GM12878 (cell line): ENCODE results near the gene DYNLL2. TPM values are rescaled to one million over a fixed set of nuclear protein-coding genes. Genes with fewer than 3 reads are reported as not detected.

Experiments
- ATAC-seq: fragments of 200-7000 bp; cut with Tn5 transposase; 3 replicates; pipeline ENCODE4 v1.9.1; 2020; ENCODE audit warnings: mild to moderate bottlenecking, moderate library complexity
- BruUV-seq: library from RNA; stranded (reverse); fragments of 400-500 nt; replicated peaks from 2 replicates; lab custom pipeline; 2021; lab: Mats Ljungman, UMichigan
- CTCF ChIA-PET: fragments of 300-600 bp; sonication (Branson Sonifier 250); formaldehyde crosslinking; extraction: SDS; loops from one replicate; lab custom pipeline; 2021; ENCODE audit warnings: inconsistent platforms; lab: Yijun Ruan, JAX
- POLR2A ChIA-PET: fragments of 350-600 bp; formaldehyde crosslinking; extraction: SDS; loops from one replicate; lab custom pipeline; 2021; ENCODE audit warnings: inconsistent platforms; lab: Charles Lee
- RAD21 ChIA-PET: fragments of 300-600 bp; sonication (Branson Sonifier 250); formaldehyde crosslinking; loops from one replicate; lab custom pipeline; 2023; ENCODE audit warnings: antibody characterized with exemption; ENCODE audit not compliant: unreplicated experiment; lab: Charles Lee
- SMC1A ChIA-PET: fragments of 300-600 bp; sonication (Branson Sonifier 250); formaldehyde crosslinking; loops from one replicate; lab custom pipeline; 2023; ENCODE audit not compliant: unreplicated experiment, uncharacterized antibody; lab: Charles Lee
- DNase-seq: peaks from one replicate; pipeline ENCODE4 v3.0.0-alpha.2; 2011; ENCODE audit warnings: low read depth, low spot score
- FAIRE-seq: peaks from 3 replicates; lab custom pipeline; 2011; peaks lifted over from hg19 to GRCh38; lab: Jason Lieb, UNC
- H2AFZ ChIP-seq: 2 replicates; pipeline ENCODE4 v1.6.0; 2011; ENCODE audit warnings: low read depth, low read length, control low read depth; ENCODE audit not compliant: control insufficient read depth
- H3K27ac ChIP-seq: 2 replicates; pipeline ENCODE4 v1.5.1; 2011; ENCODE audit warnings: control low read depth; ENCODE audit not compliant: control insufficient read depth, insufficient read depth
- H3K27me3 ChIP-seq, 2 experiments: replicated peaks in 1 of 2; 2 replicates each; pipeline versions ENCODE4 v1.6.0 to v1.6.1; 2011; ENCODE audit warnings: low read length in 1 of 2; ENCODE audit not compliant: control insufficient read depth in 2 of 2, insufficient read depth in 2 of 2
- H3K36me3 ChIP-seq, 2 experiments: 2 replicates each; pipeline ENCODE4 v1.5.1; 2011; ENCODE audit warnings: low read length in 1 of 2; ENCODE audit not compliant: control insufficient read depth in 2 of 2, insufficient read depth in 2 of 2
- H3K4me1 ChIP-seq: 2 replicates; pipeline ENCODE4 v1.6.1; 2011; ENCODE audit warnings: mild to moderate bottlenecking, low read length, moderate library complexity, mixed read lengths; ENCODE audit not compliant: control insufficient read depth, insufficient read depth
- H3K4me2 ChIP-seq: 2 replicates; pipeline ENCODE4 v1.6.0; 2011; ENCODE audit warnings: control low read depth; ENCODE audit not compliant: control insufficient read depth, insufficient read depth
- H3K4me3 ChIP-seq: fragments of 200-600 bp; sonication (generic); 2 replicates; pipeline ENCODE4 v1.5.1; 2016
- H3K79me2 ChIP-seq: 2 replicates; pipeline ENCODE4 v1.6.0; 2011; ENCODE audit warnings: low read length; ENCODE audit not compliant: control insufficient read depth, insufficient read depth
- H3K9ac ChIP-seq: 2 replicates; pipeline ENCODE4 v1.8.0; 2011; ENCODE audit warnings: low read length, control low read depth, mixed read lengths; ENCODE audit not compliant: control insufficient read depth, insufficient read depth
- H3K9me3 ChIP-seq: replicated peaks from 3 replicates; pipeline ENCODE4 v1.5.1; 2011; ENCODE audit warnings: mild to moderate bottlenecking, low read length; ENCODE audit not compliant: control insufficient read depth, insufficient read depth
- H4K20me1 ChIP-seq: 2 replicates; pipeline ENCODE4 v1.6.0; 2011; ENCODE audit not compliant: control insufficient read depth, insufficient read depth
- BCL11A ChIP-seq: IDR thresholded peaks from 2 replicates; pipeline ENCODE4 v1.6.1; 2011; ENCODE audit warnings: low read depth, low read length
- BRCA1 ChIP-seq: IDR thresholded peaks from 2 replicates; pipeline ENCODE4 v1.6.1; 2011; ENCODE audit warnings: low read depth, low read length, improper control_type of control experiment
- CREB1 ChIP-seq: IDR thresholded peaks from 2 replicates; pipeline ENCODE4 v1.6.1; 2012; ENCODE audit warnings: low read depth, mild to moderate bottlenecking, inconsistent platforms
- MEF2B ChIP-seq: fragments of 450-650 bp; IDR thresholded peaks from 2 replicates; pipeline ENCODE4 v1.6.1; 2018; ENCODE audit warnings: mild to moderate bottlenecking, moderate library complexity; ENCODE audit not compliant: partially characterized antibody, poor library complexity, severe bottlenecking
- MYC ChIP-seq: IDR thresholded peaks from 2 replicates; pipeline ENCODE4 v1.6.1; 2011; ENCODE audit warnings: mild to moderate bottlenecking, low read length, moderate library complexity, inconsistent platforms; ENCODE audit not compliant: insufficient read depth, insufficient replicate concordance, insufficient read length, severe bottlenecking
- POU2F2 ChIP-seq: IDR thresholded peaks from 3 replicates; pipeline ENCODE4 v1.6.1; 2011; ENCODE audit warnings: low read depth, mild to moderate bottlenecking, low read length, borderline replicate concordance
- RUNX3 ChIP-seq: IDR thresholded peaks from 2 replicates; pipeline ENCODE4 v1.6.1; 2012; ENCODE audit warnings: low read length, inconsistent platforms
- STAT1 ChIP-seq: fragments of 450-650 bp; conservative IDR thresholded peaks from 2 replicates; pipeline ENCODE4 v1.6.1; 2014; ENCODE audit warnings: antibody characterized with exemption, mild to moderate bottlenecking
- TAF1 ChIP-seq: IDR thresholded peaks from 2 replicates; pipeline ENCODE4 v1.6.1; 2011; ENCODE audit warnings: mild to moderate bottlenecking, low read depth, low read length, borderline replicate concordance
- WGBS: methylation state at CpG from one replicate; pipeline ENCODE4 v1.1.6; 2016; ENCODE audit warnings: low lambda C conversion rate; ENCODE audit not compliant: insufficient replicate concordance, insufficient coverage; ENCODE audit errors: missing lambda C conversion rate; 5-methylcytosine and 5-hydroxymethylcytosine counted together
- in situ Hi-C: fragments of 300-500 bp; cut with MboI; formaldehyde crosslinking; loops from 9 replicates; pipeline ENCODE4 v1.14.3; 2018; ENCODE audit warnings: mixed read lengths
- intact Hi-C: fragments of 100-400 bp; cut with micrococcal nuclease; formaldehyde crosslinking; loops from one replicate; pipeline ENCODE4 v1.14.2; 2022; ENCODE audit not compliant: unreplicated experiment
- polyA plus RNA-seq, 11 experiments: library from polyadenylated mRNA; depleted of rRNA in 4 of 11; unstranded in 6 of 11; stranded (reverse) in 5 of 11; fragments of >200 nt; fragmentation: Nextera tagmentation in 4 of 11; fragmentation: Illumina TruSeq in 1 of 11; extraction: Ambion mirVana in 4 of 11; extraction: Trizol in 1 of 11; gene quantifications; 1 replicate in 1 of 11; 2 replicates in 10 of 11; pipeline versions ENCODE4 v1.2.1 to v1.2.3, GENCODE V29; 2011 to 2016; ENCODE audit warnings: inconsistent platforms in 2 of 11, missing spikeins in 2 of 11, low read depth in 1 of 11
- total RNA-seq, 4 experiments: library from RNA; depleted of rRNA in 3 of 4; stranded (reverse); fragments of >200 nt in 3 of 4; fragmentation: Illumina TruSeq in 1 of 4; extraction: Trizol in 1 of 4; gene quantifications; 2 replicates each; pipeline versions ENCODE4 v1.2.1 to v1.2.3, GENCODE V29; 2013 to 2021
- TF ChIP-seq, protein P1 (sequence below): fragments of 150-350 bp; IDR thresholded peaks from 2 replicates; pipeline ENCODE4 v1.6.1; 2014; ENCODE audit warnings: mild to moderate bottlenecking, low read depth, low read length
- TF ChIP-seq, protein P2 (sequence below): fragments of 450-650 bp; IDR thresholded peaks from 2 replicates; pipeline ENCODE4 v1.6.1; 2017; ENCODE audit warnings: antibody characterized with exemption, mild to moderate bottlenecking, moderate library complexity

Gene DYNLL2
- total and polyA plus RNA-seq, 10 of the 15 experiments (the other 5 are each of a cell fraction or from before 2014, with no cell fraction given), result 0.62 to 19.2 (median 9.1) TPM

- Histone ChIP-seq H3K4me1 (no peaks in the 10 kb centered on the region), H3K4me3 (no peak overlapping the region), H3K36me3 (no peaks in the 10 kb centered on the region), H2AFZ (no peak overlapping the region)
- WGBS, result 9% methylated on average over 5 of the region's 5 CpGs
- TF ChIP-seq, protein P1, sequence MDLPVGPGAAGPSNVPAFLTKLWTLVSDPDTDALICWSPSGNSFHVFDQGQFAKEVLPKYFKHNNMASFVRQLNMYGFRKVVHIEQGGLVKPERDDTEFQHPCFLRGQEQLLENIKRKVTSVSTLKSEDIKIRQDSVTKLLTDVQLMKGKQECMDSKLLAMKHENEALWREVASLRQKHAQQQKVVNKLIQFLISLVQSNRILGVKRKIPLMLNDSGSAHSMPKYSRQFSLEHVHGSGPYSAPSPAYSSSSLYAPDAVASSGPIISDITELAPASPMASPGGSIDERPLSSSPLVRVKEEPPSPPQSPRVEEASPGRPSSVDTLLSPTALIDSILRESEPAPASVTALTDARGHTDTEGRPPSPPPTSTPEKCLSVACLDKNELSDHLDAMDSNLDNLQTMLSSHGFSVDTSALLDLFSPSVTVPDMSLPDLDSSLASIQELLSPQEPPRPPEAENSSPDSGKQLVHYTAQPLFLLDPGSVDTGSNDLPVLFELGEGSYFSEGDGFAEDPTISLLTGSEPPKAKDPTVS, result no peak
- no peak for TF ChIP-seq CREB1
- TF ChIP-seq, all 136 proteins: peak for 0
- no peaks in the 10 kb centered on the region for H3K9me3 ChIP-seq
- H3K27ac ChIP-seq, result no peak overlapping the region
- SMC1A ChIA-PET, result interaction anchor here (0.7 kb wide), 1 partner anchor 9 kb away, joined by 3 read pairs; no protein-coding TSS in a partner anchor
- intact Hi-C loops, result no loop called here
- in situ Hi-C loops, result no loop called here
- ATAC-seq (no peak), DNase-seq (no peak), FAIRE-seq (no peak)
- no peak overlapping the region for H3K4me2 ChIP-seq
- H3K9ac ChIP-seq, result no peak overlapping the region
- 0 out of 4 replicates have a peak, but pooled peaks cover 0 to 2% of the 10 kb centered on the region in 2 experiments for H3K27me3 ChIP-seq
- POLR2A ChIA-PET, result interaction anchor here (0.6 kb wide), 1 partner anchor 310 kb away, joined by 3 read pairs; no protein-coding TSS in a partner anchor
- no peaks in the 10 kb centered on the region for H4K20me1 ChIP-seq
- H3K79me2 ChIP-seq, result no peaks in the 10 kb centered on the region
- no TSS peak for BruUV-seq
- CTCF ChIA-PET, result no interaction called here
- RAD21 ChIA-PET, result no interaction called here
Observed at GRCh38 chr17:58041161-58041560, 42.1 kb upstream of the DYNLL2 start.

DNA sequence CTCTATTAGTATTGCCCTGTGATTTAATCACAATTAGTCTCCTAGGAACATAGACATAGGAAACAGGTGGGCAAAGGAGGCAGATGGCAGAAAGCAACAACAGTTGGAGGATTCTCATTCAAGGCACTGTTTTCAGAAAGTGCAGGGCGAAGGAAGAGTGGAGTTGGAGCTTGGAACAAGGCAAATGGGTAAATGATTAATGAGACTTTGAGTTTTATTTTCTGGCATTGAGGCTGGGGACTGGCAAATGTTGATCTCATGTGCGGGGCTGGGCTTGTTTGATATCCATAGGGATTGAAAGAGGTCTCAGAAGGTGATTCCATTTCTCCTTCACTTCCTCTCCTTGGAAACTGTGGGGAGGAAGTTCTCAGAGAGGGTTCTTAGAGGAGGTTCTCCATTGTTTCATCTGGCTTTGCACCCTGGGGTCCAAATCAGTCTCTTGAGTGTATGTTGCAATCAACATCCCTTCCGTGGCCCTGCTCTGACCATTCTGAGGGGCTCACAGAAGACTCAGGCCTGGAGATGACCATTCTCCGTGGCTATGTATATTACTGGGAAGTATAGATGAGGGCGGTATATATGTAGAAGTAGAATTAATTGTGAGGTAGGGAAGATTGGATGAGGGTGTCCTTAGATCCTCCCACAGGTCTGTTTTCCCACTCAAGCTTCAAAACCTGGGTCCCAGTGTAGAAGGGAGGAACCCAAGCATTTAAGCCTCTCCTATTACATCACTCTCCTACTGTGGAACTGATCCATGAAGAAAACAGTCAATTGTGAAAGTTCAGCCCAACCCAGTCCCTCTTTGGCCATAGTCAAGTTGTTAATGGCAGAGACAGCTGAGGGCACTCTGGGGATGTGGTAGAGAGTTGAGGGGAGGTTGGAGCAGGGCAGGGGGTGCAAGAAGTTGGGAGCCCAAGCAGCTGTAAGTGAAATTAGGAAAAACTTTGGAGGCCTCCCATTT is 39.7 kb upstream of the DYNLL2 start:
- Histone ChIP-seq H3K4me1 (no peaks in the 10 kb centered on the region), H3K79me2 (no peaks in the 10 kb centered on the region), H3K9ac (no peak overlapping the region), H3K4me2 (no peak overlapping the region), H3K36me3 (no peaks in the 10 kb centered on the region), H3K27ac (no peak overlapping the region), H3K4me3 (no peak overlapping the region), H3K27me3 (no peaks in the 10 kb centered on the region), H2AFZ (no peak overlapping the region), H3K9me3 (no peaks in the 10 kb centered on the region), H4K20me1 (no peaks in the 10 kb centered on the region)
- POLR2A ChIA-PET, result interaction anchor here (1.0 kb wide), 1 partner anchor 28 kb away, joined by 3 read pairs; no protein-coding TSS in a partner anchor
- ATAC-seq (no peak), DNase-seq (no peak), FAIRE-seq (no peak)
- WGBS, result 14% methylated on average over 5 of the region's 5 CpGs
- intact Hi-C loops (no loop called here), in situ Hi-C loops (no loop called here)
- RAD21 ChIA-PET, result no interaction called here
- no TSS peak for BruUV-seq
- SMC1A ChIA-PET, result interaction anchor here (0.7 to 1.4 kb wide), 2 partner anchors 11 to 831 kb away, joined by 3 read pairs; no protein-coding TSS in a partner anchor
- CTCF ChIA-PET, result interaction anchor here (0.6 kb wide), 1 partner anchor 27 kb away, joined by 3 read pairs; no protein-coding TSS in a partner anchor
- TF ChIP-seq MEF2B, result no peak
- TF ChIP-seq MYC, result no peak
- TF ChIP-seq POU2F2, result no peak
- TF ChIP-seq STAT1, result no peak
- no peak for TF ChIP-seq BRCA1
- TF ChIP-seq TAF1, result no peak
- TF ChIP-seq, protein P2, sequence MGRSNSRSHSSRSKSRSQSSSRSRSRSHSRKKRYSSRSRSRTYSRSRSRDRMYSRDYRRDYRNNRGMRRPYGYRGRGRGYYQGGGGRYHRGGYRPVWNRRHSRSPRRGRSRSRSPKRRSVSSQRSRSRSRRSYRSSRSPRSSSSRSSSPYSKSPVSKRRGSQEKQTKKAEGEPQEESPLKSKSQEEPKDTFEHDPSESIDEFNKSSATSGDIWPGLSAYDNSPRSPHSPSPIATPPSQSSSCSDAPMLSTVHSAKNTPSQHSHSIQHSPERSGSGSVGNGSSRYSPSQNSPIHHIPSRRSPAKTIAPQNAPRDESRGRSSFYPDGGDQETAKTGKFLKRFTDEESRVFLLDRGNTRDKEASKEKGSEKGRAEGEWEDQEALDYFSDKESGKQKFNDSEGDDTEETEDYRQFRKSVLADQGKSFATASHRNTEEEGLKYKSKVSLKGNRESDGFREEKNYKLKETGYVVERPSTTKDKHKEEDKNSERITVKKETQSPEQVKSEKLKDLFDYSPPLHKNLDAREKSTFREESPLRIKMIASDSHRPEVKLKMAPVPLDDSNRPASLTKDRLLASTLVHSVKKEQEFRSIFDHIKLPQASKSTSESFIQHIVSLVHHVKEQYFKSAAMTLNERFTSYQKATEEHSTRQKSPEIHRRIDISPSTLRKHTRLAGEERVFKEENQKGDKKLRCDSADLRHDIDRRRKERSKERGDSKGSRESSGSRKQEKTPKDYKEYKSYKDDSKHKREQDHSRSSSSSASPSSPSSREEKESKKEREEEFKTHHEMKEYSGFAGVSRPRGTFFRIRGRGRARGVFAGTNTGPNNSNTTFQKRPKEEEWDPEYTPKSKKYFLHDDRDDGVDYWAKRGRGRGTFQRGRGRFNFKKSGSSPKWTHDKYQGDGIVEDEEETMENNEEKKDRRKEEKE, result no peak
- no peak for TF ChIP-seq BCL11A
- no peak for TF ChIP-seq RUNX3
